OCI-LY3 (cell line): ENCODE measurements around the gene PDXK.

Experiments used
- CTCF ChIP-seq: fragments of 200-600, 300-600 bp; sonication (generic); IDR thresholded peaks from 2 replicates; pipeline ENCODE4 v1.5.1; 2014; ENCODE audit warnings: antibody characterized with exemption, low read length, low read depth
- EZH2phosphoT487 ChIP-seq: fragments of 200-600 bp; shearing (Covaris generic); IDR thresholded peaks from 2 replicates; pipeline ENCODE4 v1.6.1; 2018; ENCODE audit warnings: antibody characterized with exemption, mixed run types, low read depth

GRCh38 chr21:43754948-43755781 lies 36.2 kb downstream of the PDXK start:
- no peak for TF ChIP-seq CTCF
- no peak for TF ChIP-seq EZH2phosphoT487
